GM12891 (cell line): Measurements from ENCODE around the gene CENPE.

Experiments used
- PAX5 ChIP-seq: IDR thresholded peaks from 2 replicates; pipeline ENCODE4 v1.6.1; 2011; ENCODE audit warnings: low read length, moderate library complexity, mild to moderate bottlenecking; ENCODE audit not compliant: insufficient read depth, severe bottlenecking
- POLR2A ChIP-seq: IDR thresholded peaks from 2 replicates; pipeline ENCODE4 v1.6.1; 2011; ENCODE audit warnings: low read depth, low read length, control low read depth
- POLR2AphosphoS5 ChIP-seq: IDR thresholded peaks from 2 replicates; pipeline ENCODE4 v1.6.1; 2011; ENCODE audit warnings: low read depth, low read length, control low read depth
- POU2F2 ChIP-seq: IDR thresholded peaks from 2 replicates; pipeline ENCODE4 v1.6.1; 2011; ENCODE audit warnings: low read depth, mild to moderate bottlenecking, control low read depth, low read length, moderate library complexity
- SPI1 ChIP-seq: IDR thresholded peaks from 2 replicates; pipeline ENCODE4 v1.6.1; 2011; ENCODE audit warnings: low read depth, low read length, control low read depth
- TAF1 ChIP-seq: IDR thresholded peaks from 2 replicates; pipeline ENCODE4 v1.6.1; 2011; ENCODE audit warnings: low read depth, low read length, control low read depth

- TF ChIP-seq POLR2AphosphoS5 (no peak), TAF1 (no peak), POLR2A (no peak), PAX5 (no peak), SPI1 (no peak), POU2F2 (no peak)
Observed at GRCh38 chr4:103156106-103156505, 42.0 kb downstream of the CENPE start.
